Measurements from ENCODE around the gene LRIT1. TPM values are rescaled to one million over a fixed set of nuclear protein-coding genes. Genes with fewer than 3 reads are reported as not detected.

Gene LRIT1
- total and polyA plus RNA-seq, 8 donors, result not detected

Other genes starting within 250 kb of the LRIT1 start
- gene GHITM, start 102.0 kb downstream of the LRIT1 start, total RNA-seq, result 10 to 100 TPM; 31.5 to 57.8 (median 49.5) TPM
- 10 to 100 TPM; 31.1 to 68.5 TPM for gene GHITM, start 102.0 kb downstream of the LRIT1 start, polyA plus RNA-seq
- gene GPR15LG, start 67.7 kb downstream of the LRIT1 start, total RNA-seq, result under 1 TPM in 1 of 6 donors, not detected in 5; 0.32 TPM
- gene GPR15LG, start 67.7 kb downstream of the LRIT1 start, polyA plus RNA-seq, result under 1 TPM; 0.09 to 0.23 TPM
- under 1 TPM in 5 of 6 donors, not detected in 1; 0.03 to 0.50 (median 0.32) TPM for gene CDHR1, start 47.0 kb downstream of the LRIT1 start, total RNA-seq
- gene CDHR1, start 47.0 kb downstream of the LRIT1 start, polyA plus RNA-seq, result under 1 TPM; 0.72 to 0.77 TPM
- not detected for gene LRIT2, start 16.0 kb downstream of the LRIT1 start, total RNA-seq
- not detected for gene LRIT2, start 16.0 kb downstream of the LRIT1 start, polyA plus RNA-seq
- not detected for gene RGR, start 3.5 kb upstream of the LRIT1 start, total RNA-seq
- gene RGR, start 3.5 kb upstream of the LRIT1 start, polyA plus RNA-seq, result not detected
- gene CCSER2, start 87.0 kb upstream of the LRIT1 start, total RNA-seq, result 10 to 100 TPM; 17.5 to 25.6 (median 22.5) TPM
- 1 to 10 TPM; 3.5 to 6.0 TPM for gene CCSER2, start 87.0 kb upstream of the LRIT1 start, polyA plus RNA-seq